NCI-H2081 (cell line): ENCODE measurements around the gene AP2A2.

Source experiments
- DNase-seq, 2 experiments: peaks; one replicate each; lab custom pipeline; 2025; lab: John Stamatoyannopoulos, UW

AP2A2 gene

GRCh38 chr11:925496-926301, at the start of gene AP2A2:
TSS of gene AP2A2 (plus strand) at chr11:925870. CDS start at chr11:926022, 152 bp downstream.
- DNase-seq: peak; percentile 88 to 89

GRCh38 chr11:876545-876944, 49.1 kb upstream of the AP2A2 start:
- peak; percentile 32 to 62 for DNase-seq

- DNase-seq: no peak
Observed at GRCh38 chr11:877565-877964, 48.1 kb upstream of the AP2A2 start.

GRCh38 chr11:880447-880846, 45.2 kb upstream of the AP2A2 start:
- DNase-seq: no peak

GRCh38 chr11:882596-882995, 43.1 kb upstream of the AP2A2 start:
- DNase-seq: no peak

- DNase-seq: no peak
Observed at GRCh38 chr11:883527-883926, 42.1 kb upstream of the AP2A2 start.

GRCh38 chr11:884578-885070, 41.0 kb upstream of the AP2A2 start:
- no peak for DNase-seq

GRCh38 chr11:886568-886967, 39.1 kb upstream of the AP2A2 start:
- no peak for DNase-seq

- no peak for DNase-seq
Observed at GRCh38 chr11:887589-887988, 38.1 kb upstream of the AP2A2 start.

GRCh38 chr11:888310-889212, 37.1 kb upstream of the AP2A2 start:
- DNase-seq: no peak

- DNase-seq: no peak
Observed at GRCh38 chr11:889257-889656, 36.4 kb upstream of the AP2A2 start.

GRCh38 chr11:889687-890475, 35.8 kb upstream of the AP2A2 start:
- DNase-seq: no peak

GRCh38 chr11:890794-891540, 34.7 kb upstream of the AP2A2 start:
- DNase-seq: peak; percentile 52 to 75

- DNase-seq: no peak
Observed at GRCh38 chr11:893008-893654, 32.5 kb upstream of the AP2A2 start.

- no peak for DNase-seq
Observed at GRCh38 chr11:894575-895201, 31.0 kb upstream of the AP2A2 start.

GRCh38 chr11:895331-896110, 30.1 kb upstream of the AP2A2 start:
- DNase-seq: no peak

- DNase-seq: no peak
Observed at GRCh38 chr11:897253-898142, 28.2 kb upstream of the AP2A2 start.

- peak in 1 of 2 experiments; percentile 26 for DNase-seq
Observed at GRCh38 chr11:898143-898511, 27.5 kb upstream of the AP2A2 start.
